ENCODE measurements around the gene NCCRP1. TPM values are rescaled to one million over a fixed set of nuclear protein-coding genes. Genes with fewer than 3 reads are reported as not detected.
"Not testable (repeated sequence)": the region's sequence is repeated elsewhere in the genome, so short reads cannot be mapped to it uniquely, and the experiment has no call there.

The NCCRP1 gene
- total RNA-seq, 1 donor from 2014 or later: not detected

GRCh38 chr19:39244410-39245100 is 47.8 kb downstream of the NCCRP1 start, which contains the start of gene IFNL3:
TSS of gene IFNL3 (minus strand) at chr19:39245006. CDS start at chr19:39244967, 39 bp downstream.
- intact Hi-C loops (cut with micrococcal nuclease): not testable (repeated sequence)

- intact Hi-C loops (cut with micrococcal nuclease): not testable (repeated sequence)
Measured at GRCh38 chr19:39245166-39245565, 48.4 kb downstream of the NCCRP1 start.

- intact Hi-C loops (cut with micrococcal nuclease): no loop called here
Measured at GRCh38 chr19:39246951-39247669, 50.3 kb downstream of the NCCRP1 start.

- intact Hi-C loops (cut with micrococcal nuclease): no loop called here
Measured at GRCh38 chr19:39247701-39248664, 51.2 kb downstream of the NCCRP1 start.

- intact Hi-C loops (cut with micrococcal nuclease): no loop called here
Measured at GRCh38 chr19:39248806-39249205, 52.0 kb downstream of the NCCRP1 start, which contains the start of gene IFNL4. TSS of gene IFNL4 (minus strand) at chr19:39248856.

GRCh38 chr19:39251081-39251480 is 54.3 kb downstream of the NCCRP1 start:
- intact Hi-C loops (cut with micrococcal nuclease): no loop called here

Other genes starting within 250 kb of the NCCRP1 start
- gene FBXO17, start 221.2 kb upstream of the NCCRP1 start, total RNA-seq: not detected in 2 replicates
- gene FBXO27, start 164.4 kb upstream of the NCCRP1 start, total RNA-seq: 0.27 and 0.61 TPM in 2 replicates
- gene ACP7, start 112.6 kb upstream of the NCCRP1 start, total RNA-seq: not detected in 2 replicates
- 15.5 and 16.3 TPM in 2 replicates for gene PAK4, start 71.2 kb upstream of the NCCRP1 start, total RNA-seq
- gene SYCN, start 7.3 kb downstream of the NCCRP1 start, total RNA-seq: not detected in 2 replicates
- gene IFNL3, start 48.0 kb downstream of the NCCRP1 start, total RNA-seq: not detected in 2 replicates
- gene IFNL4, start 51.9 kb downstream of the NCCRP1 start, total RNA-seq: not detected in 2 replicates
- not detected in 2 replicates for gene IFNL2, start 71.4 kb downstream of the NCCRP1 start, total RNA-seq
- gene IFNL1, start 99.4 kb downstream of the NCCRP1 start, total RNA-seq: 0.25 TPM in 1 of 2 replicates, not detected in the other
- 4.3 and 4.8 TPM in 2 replicates for gene LRFN1, start 123.9 kb downstream of the NCCRP1 start, total RNA-seq
- gene GMFG, start 139.1 kb downstream of the NCCRP1 start, total RNA-seq: 640 and 657 TPM in 2 replicates
- 45.2 and 46.1 TPM in 2 replicates for gene SAMD4B, start 145.5 kb downstream of the NCCRP1 start, total RNA-seq
- 43.9 and 46.7 TPM in 2 replicates for gene PAF1, start 194.1 kb downstream of the NCCRP1 start, total RNA-seq
- 35.3 and 35.8 TPM in 2 replicates for gene MED29, start 194.4 kb downstream of the NCCRP1 start, total RNA-seq
- 74.0 and 79.7 TPM in 2 replicates for gene ZFP36, start 209.9 kb downstream of the NCCRP1 start, total RNA-seq
- 57.3 and 61.0 TPM in 2 replicates for gene PLEKHG2, start 215.7 kb downstream of the NCCRP1 start, total RNA-seq
- 2,392 and 2,430 TPM in 2 replicates for gene RPS16, start 239.0 kb downstream of the NCCRP1 start, total RNA-seq
- 150 and 153 TPM in 2 replicates for gene SUPT5H, start 248.6 kb downstream of the NCCRP1 start, total RNA-seq